Measurements from ENCODE around the gene LCE2A.
"Not testable (repeated sequence)": the region's sequence is repeated elsewhere in the genome, so short reads cannot be mapped to it uniquely, and the experiment has no call there.

Gene LCE2A

DNA sequence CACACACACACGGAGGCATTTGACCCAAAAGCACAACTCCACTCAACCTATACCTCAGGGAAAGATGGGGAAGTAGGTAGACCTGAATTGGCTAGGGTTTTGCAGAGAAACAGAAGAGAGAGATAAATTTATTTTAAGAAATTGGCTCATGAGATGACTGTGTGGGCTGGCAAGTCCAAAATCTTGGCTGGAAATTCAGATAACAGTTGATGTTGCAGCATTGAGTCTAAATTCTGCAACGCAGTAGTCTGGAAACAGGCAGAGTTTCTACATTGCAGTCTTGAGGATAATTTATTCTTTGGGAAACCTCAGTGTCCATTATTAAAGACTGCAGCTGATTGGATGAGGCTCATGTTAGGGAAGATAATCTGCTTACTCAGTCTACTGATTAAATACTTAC is 16.5 kb upstream of the LCE2A start:
- no peak overlapping the region for H3K4me2 ChIP-seq (ENCODE audit: low read length)
- no peak overlapping the region for H3K27ac ChIP-seq
- TF ChIP-seq, protein P1, sequence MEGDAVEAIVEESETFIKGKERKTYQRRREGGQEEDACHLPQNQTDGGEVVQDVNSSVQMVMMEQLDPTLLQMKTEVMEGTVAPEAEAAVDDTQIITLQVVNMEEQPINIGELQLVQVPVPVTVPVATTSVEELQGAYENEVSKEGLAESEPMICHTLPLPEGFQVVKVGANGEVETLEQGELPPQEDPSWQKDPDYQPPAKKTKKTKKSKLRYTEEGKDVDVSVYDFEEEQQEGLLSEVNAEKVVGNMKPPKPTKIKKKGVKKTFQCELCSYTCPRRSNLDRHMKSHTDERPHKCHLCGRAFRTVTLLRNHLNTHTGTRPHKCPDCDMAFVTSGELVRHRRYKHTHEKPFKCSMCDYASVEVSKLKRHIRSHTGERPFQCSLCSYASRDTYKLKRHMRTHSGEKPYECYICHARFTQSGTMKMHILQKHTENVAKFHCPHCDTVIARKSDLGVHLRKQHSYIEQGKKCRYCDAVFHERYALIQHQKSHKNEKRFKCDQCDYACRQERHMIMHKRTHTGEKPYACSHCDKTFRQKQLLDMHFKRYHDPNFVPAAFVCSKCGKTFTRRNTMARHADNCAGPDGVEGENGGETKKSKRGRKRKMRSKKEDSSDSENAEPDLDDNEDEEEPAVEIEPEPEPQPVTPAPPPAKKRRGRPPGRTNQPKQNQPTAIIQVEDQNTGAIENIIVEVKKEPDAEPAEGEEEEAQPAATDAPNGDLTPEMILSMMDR (IDR thresholded peaks at IDR 0.05): no peak
- no peaks in the 10 kb centered on the region for H3K27me3 ChIP-seq (ENCODE audit: control insufficient read depth, insufficient read depth, low read length)
- H3K9ac ChIP-seq: no peak overlapping the region
- H3K4me3 ChIP-seq (ENCODE audit: low read depth, low read length): no peak overlapping the region
- no peak overlapping the region for H2AFZ ChIP-seq
- H3K9me3 ChIP-seq (ENCODE audit: control insufficient read depth, low read length): no peaks in the 10 kb centered on the region
- H3K79me2 ChIP-seq: no peaks in the 10 kb centered on the region
- H3K36me3 ChIP-seq (ENCODE audit: control insufficient read depth, insufficient read depth, low read length): no peaks in the 10 kb centered on the region
- H3K4me1 ChIP-seq: no peaks in the 10 kb centered on the region

DNA sequence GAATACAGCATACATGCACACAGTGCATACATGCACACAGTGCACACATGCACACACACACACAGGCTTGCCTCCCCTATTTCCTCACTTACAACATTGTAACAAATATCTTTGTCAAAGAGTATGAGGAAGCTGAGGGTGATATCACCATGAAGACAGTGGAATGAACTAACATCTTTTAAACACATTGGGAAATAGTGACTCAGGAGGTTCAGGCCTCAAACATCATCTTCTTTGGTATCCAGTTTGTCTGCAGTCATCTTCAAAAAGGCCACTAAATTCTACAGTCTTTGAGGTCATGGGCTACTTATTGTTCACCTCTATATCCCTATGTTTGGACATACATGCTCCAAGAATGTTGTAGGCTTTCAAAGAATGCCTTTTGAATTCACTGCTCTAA is 14.3 kb upstream of the LCE2A start:
- Histone ChIP-seq H2AFZ (no peak overlapping the region), H3K9ac (no peak overlapping the region), H3K4me1 (no peaks in the 10 kb centered on the region), H3K27me3 (ENCODE audit: control insufficient read depth, insufficient read depth, low read length) (peaks cover 3% of the 10 kb centered on the region), H3K4me2 (ENCODE audit: low read length) (no peak overlapping the region), H3K4me3 (ENCODE audit: low read depth, low read length) (no peak overlapping the region), H3K27ac (no peak overlapping the region), H3K36me3 (ENCODE audit: control insufficient read depth, insufficient read depth, low read length) (no peaks in the 10 kb centered on the region), H3K79me2 (no peaks in the 10 kb centered on the region), H3K9me3 (ENCODE audit: control insufficient read depth, low read length) (no peaks in the 10 kb centered on the region)
- TF ChIP-seq, protein P1 (IDR thresholded peaks at IDR 0.05): no peak

DNA sequence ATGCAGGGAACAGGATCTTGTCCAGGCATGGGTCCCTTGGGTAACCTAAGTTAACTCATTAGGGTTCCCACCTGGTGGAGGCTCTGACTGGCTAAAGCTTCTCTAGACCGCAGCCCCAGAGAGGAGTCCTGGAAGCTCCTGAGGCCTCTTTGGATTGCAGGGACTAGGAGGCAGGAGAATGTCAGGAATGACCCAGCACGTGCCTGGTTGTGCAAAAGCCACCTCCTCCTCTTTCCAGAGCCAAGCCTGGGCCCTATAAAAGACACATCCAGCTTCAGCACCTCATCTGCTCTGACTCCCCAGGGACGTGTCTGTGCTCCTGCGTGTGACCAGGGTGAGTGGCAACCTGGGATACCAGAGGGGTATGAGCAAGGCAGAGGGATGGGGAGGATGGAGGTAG is 12.3 kb upstream of the LCE2A start, which contains the start of gene LCE2B:
LCE2B (plus strand) TSS at position 301 of the 400 bp plus-strand sequence. CDS start 721 bp downstream, outside the sequence.
- H3K36me3 ChIP-seq (ENCODE audit: control insufficient read depth, insufficient read depth, low read length); H3K9ac ChIP-seq; H3K4me2 ChIP-seq (ENCODE audit: low read length); H3K4me3 ChIP-seq (ENCODE audit: low read depth, low read length); H3K27ac ChIP-seq; H3K79me2 ChIP-seq; H3K9me3 ChIP-seq (ENCODE audit: control insufficient read depth, low read length); H3K4me1 ChIP-seq; H2AFZ ChIP-seq; H3K27me3 ChIP-seq (ENCODE audit: control insufficient read depth, insufficient read depth, low read length): not testable (repeated sequence)

DNA sequence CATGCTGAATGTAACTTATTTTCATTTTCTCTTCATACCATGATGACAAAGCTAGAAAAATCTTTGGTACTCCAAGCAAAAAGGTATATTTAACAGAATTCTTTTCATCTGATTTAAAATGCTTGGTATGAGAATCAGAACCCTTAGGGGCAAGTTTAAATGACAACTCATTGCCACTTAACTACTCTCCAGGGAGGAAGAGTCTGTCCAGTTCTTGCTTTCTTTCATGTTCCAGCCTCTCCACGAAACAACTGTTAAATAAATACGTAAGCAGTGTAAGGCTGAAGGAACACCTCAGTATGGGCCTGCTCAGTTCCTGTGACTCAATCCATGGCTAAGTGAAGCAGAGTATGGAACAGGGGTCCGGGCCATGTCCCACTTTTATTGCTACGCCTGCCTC is 1.6 kb downstream of the LCE2A start:
- Histone ChIP-seq H3K27me3 (ENCODE audit: control insufficient read depth, insufficient read depth, low read length) (no peaks in the 10 kb centered on the region), H3K27ac (no peak overlapping the region), H3K4me2 (ENCODE audit: low read length) (no peak overlapping the region), H3K9ac (no peak overlapping the region), H3K79me2 (no peaks in the 10 kb centered on the region), H2AFZ (no peak overlapping the region), H3K4me3 (ENCODE audit: low read depth, low read length) (no peak overlapping the region), H3K36me3 (ENCODE audit: control insufficient read depth, insufficient read depth, low read length) (no peaks in the 10 kb centered on the region), H3K9me3 (ENCODE audit: control insufficient read depth, low read length) (no peaks in the 10 kb centered on the region), H3K4me1 (no peaks in the 10 kb centered on the region)
- TF ChIP-seq, protein P1 (IDR thresholded peaks at IDR 0.05): no peak

DNA sequence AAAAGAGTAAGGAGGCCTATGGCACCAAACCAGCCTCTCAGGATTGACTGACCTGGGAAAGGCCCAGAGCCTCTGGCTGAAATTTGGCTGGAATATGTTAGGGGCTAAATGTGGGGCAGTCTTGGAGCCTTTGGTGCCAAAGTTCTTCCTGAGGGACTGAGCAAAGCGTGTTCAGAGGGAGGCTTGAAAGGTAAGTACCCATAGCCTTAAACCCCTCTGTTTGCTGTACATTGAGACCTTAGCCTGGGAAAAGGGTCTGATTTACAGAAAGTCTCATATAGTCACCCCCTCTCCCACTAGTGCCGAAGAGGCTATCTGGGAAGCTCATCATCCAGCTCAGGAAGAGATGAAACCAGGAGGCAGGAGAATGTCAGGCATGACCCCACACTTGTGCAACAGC is 9.7 kb downstream of the LCE2A start, which contains the start of gene LCE4A:
LCE4A (plus strand) TSS at position 301 of the 400 bp plus-strand sequence. CDS start 916 bp downstream, outside the sequence.
- Histone ChIP-seq H3K4me1 (no peaks in the 10 kb centered on the region), H3K9me3 (ENCODE audit: control insufficient read depth, low read length) (no peaks in the 10 kb centered on the region), H3K4me3 (ENCODE audit: low read depth, low read length) (no peak within 1 kb of the TSS), H3K27me3 (ENCODE audit: control insufficient read depth, insufficient read depth, low read length) (no peaks in the 10 kb centered on the region), H3K36me3 (ENCODE audit: control insufficient read depth, insufficient read depth, low read length) (no peaks in the 10 kb centered on the region), H2AFZ (no peak within 1 kb of the TSS), H3K9ac (no peak within 1 kb of the TSS), H3K4me2 (ENCODE audit: low read length) (no peak within 1 kb of the TSS), H3K79me2 (no peaks in the 10 kb centered on the region), H3K27ac (no peak within 1 kb of the TSS)
- TF ChIP-seq, protein P1 (IDR thresholded peaks at IDR 0.05): no peak
